Measurements from ENCODE around the gene VAC14.

VAC14 gene

GRCh38 chr16:70663524-70664324 is 137.2 kb downstream of the VAC14 start:
- Histone ChIP-seq H4K20me1 (peaks cover 40% of the 10 kb centered on the region; the same call in 1 of the 2 replicates), H3K4me3 (no peak overlapping the region), H3K27ac (no peak overlapping the region), H3K9me3 (no peaks in the 10 kb centered on the region), H3K4me2 (no peak overlapping the region), H3K4me1 (no peaks in the 10 kb centered on the region), H3K36me3 (peaks cover 71% of the 10 kb centered on the region), H3K9ac (no peak overlapping the region), H3K27me3 (no peaks in the 10 kb centered on the region)
- TF ChIP-seq Cebpa-rat (IDR thresholded peaks at IDR 0.05): no peak

- Histone ChIP-seq H3K9ac (no peak overlapping the region), H3K27ac (no peak overlapping the region), H3K4me3 (no peak overlapping the region), H3K9me3 (no peaks in the 10 kb centered on the region), H3K4me2 (no peak overlapping the region), H3K27me3 (no peaks in the 10 kb centered on the region), H4K20me1 (peaks cover 33% of the 10 kb centered on the region; the same call in 1 of the 2 replicates), H3K36me3 (peaks cover 64% of the 10 kb centered on the region), H3K4me1 (no peaks in the 10 kb centered on the region)
- TF ChIP-seq Cebpa-rat (IDR thresholded peaks at IDR 0.05): no peak
These were observed 137.9 kb downstream of the VAC14 start for GRCh38 chr16:70662991-70663523.

- Histone ChIP-seq H3K4me1 (no peaks in the 10 kb centered on the region), H3K9me3 (no peaks in the 10 kb centered on the region), H3K36me3 (peaks cover 55% of the 10 kb centered on the region), H3K9ac (no peak overlapping the region), H3K4me3 (no peak overlapping the region), H3K27ac (no peak overlapping the region), H3K27me3 (no peaks in the 10 kb centered on the region), H4K20me1 (peaks cover 25% of the 10 kb centered on the region; the same call in 1 of the 2 replicates), H3K4me2 (no peak overlapping the region)
- TF ChIP-seq Cebpa-rat (IDR thresholded peaks at IDR 0.05): no peak
These were observed 138.9 kb downstream of the VAC14 start for GRCh38 chr16:70661918-70662641.

GRCh38 chr16:70661534-70661917 is 139.4 kb downstream of the VAC14 start:
- Histone ChIP-seq H4K20me1 (peaks cover 20% of the 10 kb centered on the region; the same call in 1 of the 2 replicates), H3K27ac (no peak overlapping the region), H3K4me3 (no peak overlapping the region), H3K36me3 (peaks cover 49% of the 10 kb centered on the region), H3K9ac (no peak overlapping the region), H3K9me3 (no peaks in the 10 kb centered on the region), H3K4me1 (no peaks in the 10 kb centered on the region), H3K27me3 (no peaks in the 10 kb centered on the region), H3K4me2 (no peak overlapping the region)
- no peak for TF ChIP-seq Cebpa-rat (IDR thresholded peaks at IDR 0.05)

GRCh38 chr16:70660672-70661350 is 140.1 kb downstream of the VAC14 start:
- no peak overlapping the region for H3K9ac ChIP-seq
- H3K4me3 ChIP-seq: no peak overlapping the region
- no peaks in the 10 kb centered on the region for H3K27me3 ChIP-seq
- no peak overlapping the region for H3K27ac ChIP-seq
- peaks cover 42% of the 10 kb centered on the region for H3K36me3 ChIP-seq
- no peak overlapping the region for H3K4me2 ChIP-seq
- H3K4me1 ChIP-seq: no peaks in the 10 kb centered on the region
- TF ChIP-seq Cebpa-rat (IDR thresholded peaks at IDR 0.05): no peak
- H3K9me3 ChIP-seq: no peaks in the 10 kb centered on the region
- H4K20me1 ChIP-seq: peaks cover 13% of the 10 kb centered on the region; the same call in 1 of the 2 replicates

GRCh38 chr16:70659953-70660671 is 140.8 kb downstream of the VAC14 start:
- TF ChIP-seq Cebpa-rat (IDR thresholded peaks at IDR 0.05): no peak
- no peak overlapping the region for H3K27ac ChIP-seq
- H3K4me3 ChIP-seq: no peak overlapping the region
- no peaks in the 10 kb centered on the region for H3K27me3 ChIP-seq
- no peak overlapping the region for H3K9ac ChIP-seq
- no peak overlapping the region for H3K4me2 ChIP-seq
- peaks cover 13% of the 10 kb centered on the region; the same call in 1 of the 2 replicates for H4K20me1 ChIP-seq
- peaks cover 35% of the 10 kb centered on the region for H3K36me3 ChIP-seq
- H3K4me1 ChIP-seq: no peaks in the 10 kb centered on the region
- H3K9me3 ChIP-seq: no peaks in the 10 kb centered on the region

- TF ChIP-seq Cebpa-rat (IDR thresholded peaks at IDR 0.05): no peak
These were observed 141.4 kb downstream of the VAC14 start for GRCh38 chr16:70659546-70659945.

GRCh38 chr16:70658921-70659320 is 142.0 kb downstream of the VAC14 start:
- H3K9me3 ChIP-seq: no peaks in the 10 kb centered on the region
- no peak overlapping the region for H3K4me2 ChIP-seq

More at GRCh38 chr16:70659546-70659945, 141.4 kb downstream of the VAC14 start:
- Histone ChIP-seq H4K20me1 (peaks cover 13% of the 10 kb centered on the region; the same call in 1 of the 2 replicates), H3K9me3 (no peaks in the 10 kb centered on the region), H3K9ac (no peak overlapping the region), H3K27me3 (no peaks in the 10 kb centered on the region), H3K4me1 (no peaks in the 10 kb centered on the region), H3K36me3 (peaks cover 29% of the 10 kb centered on the region), H3K4me2 (no peak overlapping the region), H3K4me3 (no peak overlapping the region), H3K27ac (no peak overlapping the region)

GRCh38 chr16:70657956-70658355 is 143.0 kb downstream of the VAC14 start:
- no peaks in the 10 kb centered on the region for H3K9me3 ChIP-seq
- H3K4me2 ChIP-seq: no peak overlapping the region
- no peaks in the 10 kb centered on the region for H3K27me3 ChIP-seq
- peaks cover 13% of the 10 kb centered on the region; the same call in 1 of the 2 replicates for H4K20me1 ChIP-seq
- no peak overlapping the region for H3K27ac ChIP-seq
- H3K4me3 ChIP-seq: no peak overlapping the region
- H3K4me1 ChIP-seq: peaks cover 7% of the 10 kb centered on the region; the same call in 1 of the 2 replicates
- TF ChIP-seq Cebpa-rat (IDR thresholded peaks at IDR 0.05): no peak
- no peak overlapping the region for H3K9ac ChIP-seq
- H3K36me3 ChIP-seq: peaks cover 13% of the 10 kb centered on the region

More at GRCh38 chr16:70658921-70659320, 142.0 kb downstream of the VAC14 start:
- Histone ChIP-seq H3K27me3 (no peaks in the 10 kb centered on the region), H3K4me1 (peaks cover 4% of the 10 kb centered on the region; the same call in 1 of the 2 replicates), H3K4me3 (no peak overlapping the region), H3K36me3 (peaks cover 23% of the 10 kb centered on the region), H3K9ac (no peak overlapping the region), H3K27ac (no peak overlapping the region), H4K20me1 (peaks cover 13% of the 10 kb centered on the region; the same call in 1 of the 2 replicates)
- no peak for TF ChIP-seq Cebpa-rat (IDR thresholded peaks at IDR 0.05)
